ENCODE results near the gene IL4I1.

DNA sequence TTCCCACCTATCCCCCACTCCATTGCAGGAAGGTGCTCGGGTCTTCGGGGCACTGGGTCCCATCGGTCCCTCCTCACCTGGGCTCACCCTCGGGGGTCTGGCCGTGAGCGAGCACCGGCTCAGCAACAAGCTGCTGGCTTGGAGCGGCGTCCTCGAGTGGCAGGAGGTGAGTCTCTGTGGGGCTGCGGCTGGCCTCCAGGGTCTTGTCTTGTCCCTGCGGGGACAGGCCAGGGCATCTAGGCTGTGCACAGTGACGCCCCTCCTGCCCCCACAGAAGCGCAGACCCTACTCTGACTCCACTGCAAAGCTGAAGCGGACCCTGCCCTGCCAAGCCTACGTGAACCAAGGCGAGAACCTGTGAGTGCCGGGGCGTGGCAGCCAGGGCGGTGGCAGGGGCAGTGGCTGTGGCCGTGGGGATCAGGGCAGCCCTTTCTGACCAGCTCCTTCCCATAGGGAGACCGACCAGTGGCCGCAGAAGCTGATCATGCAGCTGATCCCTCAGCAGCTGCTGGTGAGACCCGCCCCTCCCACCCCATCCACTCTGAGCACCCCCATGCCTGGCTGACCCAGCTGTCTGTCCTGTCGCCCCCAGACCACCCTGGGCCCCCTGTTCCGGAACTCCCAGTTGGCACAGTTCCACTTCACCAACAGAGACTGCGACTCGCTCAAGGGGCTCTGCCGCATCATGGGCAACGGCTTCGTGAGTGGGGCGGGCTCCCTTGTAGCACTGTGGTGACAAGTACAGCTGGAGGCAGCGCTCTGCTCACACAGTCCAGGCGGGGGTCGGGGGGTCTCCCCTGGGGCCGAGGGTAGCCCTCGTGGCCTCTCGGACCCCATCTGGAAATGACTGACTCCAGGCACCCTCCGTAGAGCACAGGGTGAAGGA is 42.1 kb downstream of the IL4I1 start:
- no peak for TF ChIP-seq CTCF (IDR thresholded peaks at IDR 0.05)
- TF ChIP-seq RFX5 (IDR thresholded peaks at IDR 0.05; ENCODE audit: low read length): no peak
- TF ChIP-seq REST (IDR thresholded peaks at IDR 0.05; ENCODE audit: low read depth, low read length): no peak
- no peak for TF ChIP-seq RXRA (IDR thresholded peaks at IDR 0.05; ENCODE audit: borderline replicate concordance, low read depth)
- no peak for TF ChIP-seq EP300 (IDR thresholded peaks at IDR 0.05; ENCODE audit: borderline replicate concordance in 1 of 2, low read depth in 1 of 2, low read length in 1 of 2)
- TF ChIP-seq JUND (IDR thresholded peaks at IDR 0.05): no peak
- no peak for TF ChIP-seq TEAD4 (IDR thresholded peaks at IDR 0.05; ENCODE audit: borderline replicate concordance, insufficient read depth)
- no peak for TF ChIP-seq FOXM1 (IDR thresholded peaks at IDR 0.05; ENCODE audit: low read depth)
- TF ChIP-seq YY1 (IDR thresholded peaks at IDR 0.05; ENCODE audit: low read depth): no peak
- TF ChIP-seq POLR2AphosphoS5 (IDR thresholded peaks at IDR 0.05; ENCODE audit: low read depth, low read length): no peak; the same call in 1 of the 2 replicates
- TF ChIP-seq MEF2A (IDR thresholded peaks at IDR 0.05; ENCODE audit: borderline replicate concordance, low read depth): no peak
- TF ChIP-seq EZH2phosphoT487 (IDR thresholded peaks at IDR 0.05; ENCODE audit: borderline replicate concordance, low read depth): no peak
- TF ChIP-seq TCF12 (IDR thresholded peaks at IDR 0.05): no peak
